Glutamatergic neuron (in vitro differentiated cells): Measurements from ENCODE around the gene TRIM56. TPM values are rescaled to one million over a fixed set of nuclear protein-coding genes. Genes with fewer than 3 reads are reported as not detected.
"Not testable (repeated sequence)": the region's sequence is repeated elsewhere in the genome, so short reads cannot be mapped to it uniquely, and the experiment has no call there.

ENCODE experiments used
- DNase-seq: peaks from one replicate; pipeline ENCODE4 v3.0.0; 2022
- H3K27ac Mint-ChIP-seq: one replicate; pipeline ENCODE4 v1.8.0; 2020; ENCODE audit warnings: mild to moderate bottlenecking, mixed read lengths, inconsistent platforms; ENCODE audit not compliant: unreplicated experiment
- H3K27me3 Mint-ChIP-seq: one replicate; pipeline ENCODE4 v1.8.0; 2020; ENCODE audit warnings: mild to moderate bottlenecking, moderate library complexity, mixed read lengths, inconsistent platforms; ENCODE audit not compliant: unreplicated experiment
- H3K36me3 Mint-ChIP-seq: one replicate; pipeline ENCODE4 v1.8.0; 2020; ENCODE audit warnings: mild to moderate bottlenecking, mixed read lengths, inconsistent platforms; ENCODE audit not compliant: unreplicated experiment
- H3K4me1 Mint-ChIP-seq: one replicate; pipeline ENCODE4 v1.8.0; 2020; ENCODE audit warnings: mild to moderate bottlenecking, low read depth, mixed read lengths, inconsistent platforms; ENCODE audit not compliant: unreplicated experiment
- H3K4me3 Mint-ChIP-seq: one replicate; pipeline ENCODE4 v1.8.0; 2020; ENCODE audit warnings: mild to moderate bottlenecking, mixed read lengths, inconsistent platforms; ENCODE audit not compliant: unreplicated experiment
- H3K9me3 Mint-ChIP-seq: one replicate; pipeline ENCODE4 v1.8.0; 2020; ENCODE audit warnings: mild to moderate bottlenecking, moderate library complexity, mixed read lengths, inconsistent platforms; ENCODE audit not compliant: unreplicated experiment
- total RNA-seq: library from RNA; stranded (reverse); fragmentation: NEBNext Ultra II Directional; extraction: Animal tissue kit (Norgen Biotek cat#: 25700); gene quantifications from one replicate; pipeline ENCODE4 v1.2.1, GENCODE V29; 2021; ENCODE audit not compliant: unreplicated experiment
- TF ChIP-seq, protein P1 (sequence below): fragments of 200-600 bp; sonication (generic); IDR thresholded peaks from one replicate; pipeline ENCODE4 v1.5.0; 2021; ENCODE audit not compliant: partially characterized antibody, unreplicated experiment

TRIM56 gene
- total RNA-seq, 1 donor from 2014 or later: 0.61 TPM

DNA sequence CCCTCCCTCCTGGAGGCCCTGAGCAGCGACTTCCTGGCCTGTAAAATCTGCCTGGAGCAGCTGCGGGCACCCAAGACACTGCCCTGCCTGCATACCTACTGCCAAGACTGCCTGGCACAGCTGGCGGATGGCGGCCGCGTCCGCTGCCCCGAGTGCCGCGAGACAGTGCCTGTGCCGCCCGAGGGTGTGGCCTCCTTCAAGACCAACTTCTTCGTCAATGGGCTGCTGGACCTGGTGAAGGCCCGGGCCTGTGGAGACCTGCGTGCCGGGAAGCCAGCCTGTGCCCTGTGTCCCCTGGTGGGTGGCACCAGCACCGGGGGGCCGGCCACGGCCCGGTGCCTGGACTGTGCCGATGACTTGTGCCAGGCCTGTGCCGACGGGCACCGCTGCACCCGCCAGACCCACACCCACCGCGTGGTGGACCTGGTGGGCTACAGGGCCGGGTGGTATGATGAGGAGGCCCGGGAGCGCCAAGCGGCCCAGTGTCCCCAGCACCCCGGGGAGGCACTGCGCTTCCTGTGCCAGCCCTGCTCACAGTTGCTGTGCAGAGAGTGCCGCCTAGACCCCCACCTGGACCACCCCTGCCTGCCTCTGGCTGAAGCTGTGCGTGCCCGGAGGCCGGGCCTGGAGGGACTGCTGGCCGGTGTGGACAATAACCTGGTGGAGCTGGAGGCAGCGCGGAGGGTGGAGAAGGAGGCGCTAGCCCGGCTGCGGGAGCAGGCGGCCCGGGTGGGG is 2.2 kb downstream of the TRIM56 start:
- Mint-ChIP-seq H3K36me3 (peaks cover 8% of the 10 kb centered on the region), H3K4me3 (no peak overlapping the region), H3K4me1 (no peaks in the 10 kb centered on the region), H3K27me3 (peaks cover 12% of the 10 kb centered on the region), H3K9me3 (peaks cover 10% of the 10 kb centered on the region), H3K27ac (no peak overlapping the region)
- TF ChIP-seq, protein P1, sequence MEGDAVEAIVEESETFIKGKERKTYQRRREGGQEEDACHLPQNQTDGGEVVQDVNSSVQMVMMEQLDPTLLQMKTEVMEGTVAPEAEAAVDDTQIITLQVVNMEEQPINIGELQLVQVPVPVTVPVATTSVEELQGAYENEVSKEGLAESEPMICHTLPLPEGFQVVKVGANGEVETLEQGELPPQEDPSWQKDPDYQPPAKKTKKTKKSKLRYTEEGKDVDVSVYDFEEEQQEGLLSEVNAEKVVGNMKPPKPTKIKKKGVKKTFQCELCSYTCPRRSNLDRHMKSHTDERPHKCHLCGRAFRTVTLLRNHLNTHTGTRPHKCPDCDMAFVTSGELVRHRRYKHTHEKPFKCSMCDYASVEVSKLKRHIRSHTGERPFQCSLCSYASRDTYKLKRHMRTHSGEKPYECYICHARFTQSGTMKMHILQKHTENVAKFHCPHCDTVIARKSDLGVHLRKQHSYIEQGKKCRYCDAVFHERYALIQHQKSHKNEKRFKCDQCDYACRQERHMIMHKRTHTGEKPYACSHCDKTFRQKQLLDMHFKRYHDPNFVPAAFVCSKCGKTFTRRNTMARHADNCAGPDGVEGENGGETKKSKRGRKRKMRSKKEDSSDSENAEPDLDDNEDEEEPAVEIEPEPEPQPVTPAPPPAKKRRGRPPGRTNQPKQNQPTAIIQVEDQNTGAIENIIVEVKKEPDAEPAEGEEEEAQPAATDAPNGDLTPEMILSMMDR: no peak
- DNase-seq: no peak

DNA sequence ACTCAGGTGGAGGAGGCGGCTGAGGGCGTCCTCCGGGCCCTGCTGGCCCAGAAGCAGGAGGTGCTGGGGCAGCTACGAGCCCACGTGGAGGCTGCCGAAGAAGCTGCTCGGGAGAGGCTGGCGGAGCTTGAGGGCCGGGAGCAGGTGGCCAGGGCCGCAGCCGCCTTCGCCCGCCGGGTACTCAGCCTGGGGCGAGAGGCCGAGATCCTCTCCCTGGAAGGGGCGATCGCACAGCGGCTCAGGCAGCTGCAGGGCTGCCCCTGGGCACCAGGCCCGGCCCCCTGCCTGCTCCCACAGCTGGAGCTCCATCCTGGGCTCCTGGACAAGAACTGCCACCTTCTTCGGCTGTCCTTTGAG is 2.8 kb downstream of the TRIM56 start:
- TF ChIP-seq, protein P1: no peak
- Mint-ChIP-seq H3K4me1 (no peaks in the 10 kb centered on the region), H3K36me3 (peaks cover 8% of the 10 kb centered on the region), H3K9me3 (peaks cover 10% of the 10 kb centered on the region), H3K27me3 (peaks cover 12% of the 10 kb centered on the region), H3K4me3 (no peak overlapping the region), H3K27ac (no peak overlapping the region)
- DNase-seq: no peak

DNA sequence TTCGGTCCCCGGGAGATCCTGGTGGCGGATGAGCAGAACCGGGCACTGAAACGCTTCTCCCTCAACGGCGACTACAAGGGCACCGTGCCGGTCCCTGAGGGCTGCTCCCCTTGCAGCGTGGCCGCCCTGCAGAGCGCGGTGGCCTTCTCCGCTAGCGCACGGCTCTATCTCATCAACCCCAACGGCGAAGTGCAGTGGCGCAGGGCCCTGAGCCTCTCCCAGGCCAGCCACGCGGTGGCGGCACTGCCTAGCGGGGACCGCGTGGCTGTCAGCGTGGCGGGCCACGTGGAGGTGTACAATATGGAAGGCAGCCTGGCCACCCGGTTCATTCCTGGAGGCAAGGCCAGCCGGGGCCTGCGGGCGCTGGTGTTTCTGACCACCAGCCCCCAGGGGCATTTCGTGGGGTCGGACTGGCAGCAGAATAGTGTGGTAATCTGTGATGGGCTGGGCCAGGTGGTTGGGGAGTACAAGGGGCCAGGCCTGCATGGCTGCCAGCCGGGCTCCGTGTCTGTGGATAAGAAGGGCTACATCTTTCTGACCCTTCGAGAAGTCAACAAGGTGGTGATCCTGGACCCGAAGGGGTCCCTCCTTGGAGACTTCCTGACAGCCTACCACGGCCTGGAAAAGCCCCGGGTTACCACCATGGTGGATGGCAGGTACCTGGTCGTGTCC is 3.7 kb downstream of the TRIM56 start:
- TF ChIP-seq, protein P1: no peak
- Mint-ChIP-seq H3K4me1 (no peaks in the 10 kb centered on the region), H3K36me3 (peaks cover 8% of the 10 kb centered on the region), H3K4me3 (no peak overlapping the region), H3K27me3 (peaks cover 12% of the 10 kb centered on the region), H3K27ac (no peak overlapping the region), H3K9me3 (peaks cover 10% of the 10 kb centered on the region)
- no peak for DNase-seq

DNA sequence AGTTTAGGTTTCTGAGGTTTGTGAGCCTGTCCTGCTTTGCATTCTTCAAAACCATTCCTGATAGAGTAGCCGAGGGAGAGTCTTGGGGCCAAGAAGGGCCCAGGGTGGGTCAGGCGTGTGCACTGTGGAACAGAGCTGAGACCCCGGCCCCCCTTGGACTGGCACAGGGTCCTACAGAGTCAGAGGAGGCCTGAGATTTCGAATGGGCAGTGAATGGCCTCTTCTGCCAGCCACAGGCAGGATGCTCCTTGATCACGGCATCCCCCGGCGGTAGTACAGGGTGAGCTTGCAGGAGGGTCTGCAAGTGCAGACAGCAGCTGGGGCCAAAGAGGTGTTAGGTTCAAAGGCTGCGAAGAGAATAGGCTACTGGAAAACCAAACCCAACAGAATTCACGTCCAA is 4.6 kb downstream of the TRIM56 start:
- TF ChIP-seq, protein P1: no peak
- no peak overlapping the region for H3K4me3 Mint-ChIP-seq
- H3K9me3 Mint-ChIP-seq: peaks cover 9% of the 10 kb centered on the region
- H3K27me3 Mint-ChIP-seq: peaks cover 10% of the 10 kb centered on the region
- H3K4me1 Mint-ChIP-seq: no peaks in the 10 kb centered on the region
- no peak for DNase-seq
- peaks cover 8% of the 10 kb centered on the region for H3K36me3 Mint-ChIP-seq
- H3K27ac Mint-ChIP-seq: no peak overlapping the region

DNA sequence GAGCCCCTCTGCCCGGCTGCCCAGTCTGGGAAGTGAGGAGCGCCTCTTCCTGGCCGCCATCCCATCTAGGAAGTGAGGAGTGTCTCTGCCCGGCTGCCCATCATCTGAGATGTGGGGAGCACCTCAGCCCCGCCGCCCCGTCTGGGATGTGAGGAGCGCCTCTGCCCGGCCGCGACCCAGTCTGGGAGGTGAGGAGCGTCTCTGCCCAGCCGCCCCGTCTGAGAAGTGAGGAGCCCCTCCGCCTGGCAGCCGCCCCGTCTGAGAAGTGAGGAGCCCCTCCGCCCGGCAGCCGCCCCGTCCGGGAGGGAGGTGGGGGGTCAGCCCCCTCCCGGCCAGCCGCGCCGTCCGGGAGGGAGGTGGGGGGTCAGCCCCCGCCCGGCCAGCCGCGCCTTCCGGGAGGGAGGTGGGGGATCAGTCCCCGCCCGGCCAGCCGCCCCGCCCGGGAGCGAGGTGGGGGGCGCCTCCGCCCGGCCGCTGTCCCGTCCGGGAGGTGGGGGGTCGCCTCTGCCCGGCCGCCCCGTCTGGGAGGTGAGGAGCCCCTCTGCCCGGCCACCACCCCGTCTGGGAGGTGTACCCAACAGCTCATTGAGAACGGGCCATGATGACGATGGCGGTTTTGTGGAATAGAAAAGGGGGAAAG is 7.1 kb downstream of the TRIM56 start:
- not testable (repeated sequence) for H3K27me3 Mint-ChIP-seq, H3K4me1 Mint-ChIP-seq, H3K4me3 Mint-ChIP-seq, H3K36me3 Mint-ChIP-seq, DNase-seq, H3K9me3 Mint-ChIP-seq, H3K27ac Mint-ChIP-seq
